ENCODE data around the gene PCARE.

PCARE gene

DNA sequence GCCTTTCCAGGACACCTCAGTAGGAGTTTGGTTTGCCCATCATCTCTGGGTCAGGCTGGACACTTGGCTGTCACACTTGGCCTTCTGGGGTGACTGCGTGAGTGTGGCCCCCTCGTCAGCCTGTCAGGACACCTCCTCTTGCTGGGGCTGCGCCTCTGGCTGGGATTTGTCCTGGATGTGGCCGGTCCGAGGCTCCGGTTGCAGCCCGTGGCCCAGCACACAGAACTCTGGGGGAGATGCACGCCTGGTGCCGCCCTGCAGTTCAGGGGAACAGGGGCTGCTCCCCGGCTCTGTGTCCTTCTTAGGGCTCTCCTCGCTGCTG is 9.6 kb downstream of the PCARE start (continued):
- no peak for TF ChIP-seq MEIS1 (CRISPR knock-in tag; IDR thresholded peaks at IDR 0.05; ENCODE audit: borderline replicate concordance)
- TF ChIP-seq ZNF776 (tag by site-specific recombination; IDR thresholded peaks at IDR 0.05; ENCODE audit: borderline replicate concordance) = no peak
- TF ChIP-seq ZNF416 (tag by site-specific recombination; IDR thresholded peaks at IDR 0.05) = no peak
- no peak for TF ChIP-seq KLF1 (tag by site-specific recombination; IDR thresholded peaks at IDR 0.05)
- TF ChIP-seq ZNF621 (tag by site-specific recombination; IDR thresholded peaks at IDR 0.05) = no peak
- TF ChIP-seq ZNF157 (tag by site-specific recombination; IDR thresholded peaks at IDR 0.05) = no peak
- TF ChIP-seq ZNF530 (tag by site-specific recombination; IDR thresholded peaks at IDR 0.05; ENCODE audit: low read depth) = no peak

DNA sequence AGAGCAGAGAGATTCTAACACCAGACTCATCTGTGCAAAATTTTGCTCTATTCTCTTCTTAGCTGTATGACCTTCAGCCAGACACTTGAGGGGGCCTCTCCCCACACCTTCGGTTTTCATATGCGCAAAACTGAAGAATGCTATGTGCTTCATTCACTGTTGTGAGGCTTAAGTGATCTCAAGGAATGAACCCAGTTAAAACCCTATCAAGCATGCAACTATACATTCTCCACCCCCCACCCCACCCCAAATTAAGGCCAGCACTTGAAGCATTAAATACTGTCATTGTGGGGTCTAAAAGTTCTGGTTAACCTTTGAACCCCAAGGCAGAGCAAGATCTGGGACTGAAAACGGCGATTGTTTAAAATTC is 10.0 kb downstream of the PCARE start:
- TF ChIP-seq, protein P1, sequence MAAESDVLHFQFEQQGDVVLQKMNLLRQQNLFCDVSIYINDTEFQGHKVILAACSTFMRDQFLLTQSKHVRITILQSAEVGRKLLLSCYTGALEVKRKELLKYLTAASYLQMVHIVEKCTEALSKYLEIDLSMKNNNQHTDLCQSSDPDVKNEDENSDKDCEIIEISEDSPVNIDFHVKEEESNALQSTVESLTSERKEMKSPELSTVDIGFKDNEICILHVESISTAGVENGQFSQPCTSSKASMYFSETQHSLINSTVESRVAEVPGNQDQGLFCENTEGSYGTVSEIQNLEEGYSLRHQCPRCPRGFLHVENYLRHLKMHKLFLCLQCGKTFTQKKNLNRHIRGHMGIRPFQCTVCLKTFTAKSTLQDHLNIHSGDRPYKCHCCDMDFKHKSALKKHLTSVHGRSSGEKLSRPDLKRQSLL (tag by site-specific recombination; IDR thresholded peaks at IDR 0.05) = no peak
- TF ChIP-seq, protein P2, sequence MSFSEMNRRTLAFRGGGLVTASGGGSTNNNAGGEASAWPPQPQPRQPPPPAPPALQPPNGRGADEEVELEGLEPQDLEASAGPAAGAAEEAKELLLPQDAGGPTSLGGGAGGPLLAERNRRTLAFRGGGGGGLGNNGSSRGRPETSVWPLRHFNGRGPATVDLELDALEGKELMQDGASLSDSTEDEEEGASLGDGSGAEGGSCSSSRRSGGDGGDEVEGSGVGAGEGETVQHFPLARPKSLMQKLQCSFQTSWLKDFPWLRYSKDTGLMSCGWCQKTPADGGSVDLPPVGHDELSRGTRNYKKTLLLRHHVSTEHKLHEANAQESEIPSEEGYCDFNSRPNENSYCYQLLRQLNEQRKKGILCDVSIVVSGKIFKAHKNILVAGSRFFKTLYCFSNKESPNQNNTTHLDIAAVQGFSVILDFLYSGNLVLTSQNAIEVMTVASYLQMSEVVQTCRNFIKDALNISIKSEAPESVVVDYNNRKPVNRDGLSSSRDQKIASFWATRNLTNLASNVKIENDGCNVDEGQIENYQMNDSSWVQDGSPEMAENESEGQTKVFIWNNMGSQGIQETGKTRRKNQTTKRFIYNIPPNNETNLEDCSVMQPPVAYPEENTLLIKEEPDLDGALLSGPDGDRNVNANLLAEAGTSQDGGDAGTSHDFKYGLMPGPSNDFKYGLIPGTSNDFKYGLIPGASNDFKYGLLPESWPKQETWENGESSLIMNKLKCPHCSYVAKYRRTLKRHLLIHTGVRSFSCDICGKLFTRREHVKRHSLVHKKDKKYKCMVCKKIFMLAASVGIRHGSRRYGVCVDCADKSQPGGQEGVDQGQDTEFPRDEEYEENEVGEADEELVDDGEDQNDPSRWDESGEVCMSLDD (tag by site-specific recombination; IDR thresholded peaks at IDR 0.05) = no peak
- TF ChIP-seq ZSCAN23 (tag by site-specific recombination; IDR thresholded peaks at IDR 0.05) (no peak), RBAK (tag by site-specific recombination; IDR thresholded peaks at IDR 0.05) (no peak)
- no peaks in the 10 kb centered on the region for H3K9me3 ChIP-seq (ENCODE audit: control insufficient read depth, insufficient read depth, low read depth, low read length)
- H3K4me3 ChIP-seq (ENCODE audit: low read depth, low read length) = no peak overlapping the region
- H3K27ac ChIP-seq (ENCODE audit: extremely low read depth, low read depth, low read length) = no peak overlapping the region
- ChIA-PET CTCF (no interaction called here), POLR2A (no interaction called here)
- 0 out of 2 replicates have a peak, but pooled peaks cover 3% of the 10 kb centered on the region for H3K4me1 ChIP-seq (ENCODE audit: control insufficient read depth, insufficient read depth, low read length)
- H3K36me3 ChIP-seq (ENCODE audit: control insufficient read depth in 2 of 2, insufficient read depth in 1 of 2, low read length in 2 of 2) = no peaks in the 10 kb centered on the region

DNA sequence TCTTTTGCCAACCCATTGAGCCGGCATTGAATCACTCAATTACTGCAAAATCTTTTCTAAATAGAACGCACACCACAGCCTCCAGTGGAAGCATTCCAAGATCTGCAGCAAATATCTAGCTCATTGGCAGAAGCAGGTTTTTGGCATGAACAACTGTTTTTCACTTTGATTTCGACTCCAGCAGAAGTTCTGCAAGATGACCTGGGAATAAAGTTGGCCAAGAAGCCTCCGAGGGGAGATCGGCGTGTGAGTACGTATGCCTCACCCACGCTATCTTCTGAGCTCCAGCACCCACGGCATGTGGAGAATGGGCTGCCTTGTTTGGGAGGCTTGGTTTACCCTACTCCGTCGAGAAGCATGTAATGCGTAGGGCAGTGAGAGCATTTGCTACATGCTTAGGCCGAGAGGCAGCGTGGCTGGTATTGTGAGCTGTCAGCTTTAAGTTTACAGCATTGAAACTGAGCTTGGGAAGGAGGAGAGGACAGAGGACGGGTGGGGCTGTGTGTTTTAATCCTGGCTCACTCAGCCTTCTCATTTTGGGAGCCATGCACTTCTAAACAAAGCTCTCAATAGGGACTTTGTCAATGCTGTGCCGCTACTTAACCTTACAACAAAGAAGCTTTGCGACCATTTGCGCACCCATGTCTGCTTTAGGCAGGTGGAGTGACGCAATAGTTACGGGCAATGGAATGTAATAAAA is 10.5 kb downstream of the PCARE start:
- CTCF ChIA-PET = interaction anchor here (0.5 kb wide), 1 partner anchor 255 kb away, joined by 3 read pairs; no protein-coding TSS in a partner anchor
- H3K36me3 ChIP-seq (ENCODE audit: control insufficient read depth in 2 of 2, insufficient read depth in 1 of 2, low read length in 2 of 2) = no peaks in the 10 kb centered on the region
- TF ChIP-seq, protein P3, sequence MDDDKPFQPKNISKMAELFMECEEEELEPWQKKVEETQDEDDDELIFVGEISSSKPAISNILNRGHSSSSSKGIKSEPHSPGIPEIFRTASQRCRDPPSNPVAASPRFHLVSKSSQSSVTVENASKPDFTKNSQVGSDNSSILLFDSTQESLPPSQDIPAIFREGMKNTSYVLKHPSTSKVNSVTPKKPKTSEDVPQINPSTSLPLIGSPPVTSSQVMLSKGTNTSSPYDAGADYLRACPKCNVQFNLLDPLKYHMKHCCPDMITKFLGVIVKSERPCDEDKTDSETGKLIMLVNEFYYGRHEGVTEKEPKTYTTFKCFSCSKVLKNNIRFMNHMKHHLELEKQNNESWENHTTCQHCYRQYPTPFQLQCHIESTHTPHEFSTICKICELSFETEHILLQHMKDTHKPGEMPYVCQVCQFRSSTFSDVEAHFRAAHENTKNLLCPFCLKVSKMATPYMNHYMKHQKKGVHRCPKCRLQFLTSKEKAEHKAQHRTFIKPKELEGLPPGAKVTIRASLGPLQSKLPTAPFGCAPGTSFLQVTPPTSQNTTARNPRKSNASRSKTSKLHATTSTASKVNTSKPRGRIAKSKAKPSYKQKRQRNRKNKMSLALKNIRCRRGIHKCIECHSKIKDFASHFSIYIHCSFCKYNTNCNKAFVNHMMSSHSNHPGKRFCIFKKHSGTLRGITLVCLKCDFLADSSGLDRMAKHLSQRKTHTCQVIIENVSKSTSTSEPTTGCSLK (tag by site-specific recombination; IDR thresholded peaks at IDR 0.05) = no peak
- no peak for TF ChIP-seq ZNF473 (tag by site-specific recombination; IDR thresholded peaks at IDR 0.05)
- no peak for TF ChIP-seq MEIS1 (CRISPR knock-in tag; IDR thresholded peaks at IDR 0.05; ENCODE audit: borderline replicate concordance)
- no peak for TF ChIP-seq SCRT1 (tag by site-specific recombination; IDR thresholded peaks at IDR 0.05; ENCODE audit: borderline replicate concordance)
- no peak for TF ChIP-seq ZNF324 (tag by site-specific recombination; IDR thresholded peaks at IDR 0.05)
- no peak for TF ChIP-seq IKZF3 (tag by site-specific recombination; IDR thresholded peaks at IDR 0.05)
- no peak for TF ChIP-seq SP2 (tag by site-specific recombination; IDR thresholded peaks at IDR 0.05)
- TF ChIP-seq ZNF175 (tag by site-specific recombination; IDR thresholded peaks at IDR 0.05) = no peak
- no peak for TF ChIP-seq ZNF777 (tag by site-specific recombination; IDR thresholded peaks at IDR 0.05; ENCODE audit: borderline replicate concordance)
- TF ChIP-seq ZNF416 (tag by site-specific recombination; IDR thresholded peaks at IDR 0.05) = no peak
- TF ChIP-seq, protein P4, sequence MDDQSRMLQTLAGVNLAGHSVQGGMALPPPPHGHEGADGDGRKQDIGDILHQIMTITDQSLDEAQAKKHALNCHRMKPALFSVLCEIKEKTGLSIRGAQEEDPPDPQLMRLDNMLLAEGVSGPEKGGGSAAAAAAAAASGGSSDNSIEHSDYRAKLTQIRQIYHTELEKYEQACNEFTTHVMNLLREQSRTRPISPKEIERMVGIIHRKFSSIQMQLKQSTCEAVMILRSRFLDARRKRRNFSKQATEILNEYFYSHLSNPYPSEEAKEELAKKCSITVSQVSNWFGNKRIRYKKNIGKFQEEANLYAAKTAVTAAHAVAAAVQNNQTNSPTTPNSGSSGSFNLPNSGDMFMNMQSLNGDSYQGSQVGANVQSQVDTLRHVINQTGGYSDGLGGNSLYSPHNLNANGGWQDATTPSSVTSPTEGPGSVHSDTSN (CRISPR knock-in tag; IDR thresholded peaks at IDR 0.05) = no peak
- TF ChIP-seq MZF1 (tag by site-specific recombination; IDR thresholded peaks at IDR 0.05; ENCODE audit: borderline replicate concordance) = no peak
- TF ChIP-seq ZNF785 (tag by site-specific recombination; IDR thresholded peaks at IDR 0.05) = no peak
- no peak overlapping the region for H3K4me3 ChIP-seq (ENCODE audit: low read depth, low read length)
- POLR2A ChIA-PET = no interaction called here
- H3K4me1 ChIP-seq (ENCODE audit: control insufficient read depth, insufficient read depth, low read length) = 0 out of 2 replicates have a peak, but pooled peaks cover 3% of the 10 kb centered on the region
- H3K9me3 ChIP-seq (ENCODE audit: control insufficient read depth, insufficient read depth, low read depth, low read length) = no peaks in the 10 kb centered on the region
- H3K27ac ChIP-seq (ENCODE audit: extremely low read depth, low read depth, low read length) = no peak overlapping the region

All from HEK293 (cell line).